Panc1 (cell line): ENCODE measurements around the gene MAP3K1. TPM values are rescaled to one million over a fixed set of nuclear protein-coding genes. Genes with fewer than 3 reads are reported as not detected.

Experiments
- ATAC-seq: fragments of 200-7000 bp; cut with Tn5 transposase; 2 replicates; pipeline ENCODE4 v1.9.1; 2020; ENCODE audit warnings: mild to moderate bottlenecking, moderate library complexity
- BruUV-seq: library from RNA; stranded (reverse); fragments of 400-500 nt; replicated peaks from 2 replicates; lab custom pipeline; 2021; lab: Mats Ljungman, UMichigan
- CTCF ChIA-PET: fragments of 300-600 bp; sonication (Branson Sonifier 250); formaldehyde crosslinking; loops from one replicate; lab custom pipeline; 2022; ENCODE audit warnings: antibody characterized with exemption; lab: Charles Lee
- POLR2A ChIA-PET: fragments of 300-600 bp; sonication (Branson Sonifier 250); formaldehyde crosslinking; loops from one replicate; lab custom pipeline; 2022; ENCODE audit warnings: antibody characterized with exemption; lab: Charles Lee
- DNase-seq: peaks from one replicate; pipeline ENCODE4 v3.0.0-alpha.2; 2010; ENCODE audit warnings: low read depth, low spot score
- H3K27ac ChIP-seq: 2 replicates; pipeline ENCODE4 v1.5.1; 2011; ENCODE audit warnings: mild to moderate bottlenecking, low read length, inconsistent platforms
- H3K27me3 ChIP-seq: fragments of 200-500 bp; sonication (Bioruptor generic); 2 replicates; pipeline ENCODE4 v1.6.0; 2014; ENCODE audit warnings: low read length, inconsistent platforms; ENCODE audit not compliant: control insufficient read depth, insufficient read depth
- H3K36me3 ChIP-seq: fragments of 200-500 bp; sonication (Bioruptor generic); 2 replicates; pipeline ENCODE4 v1.5.1; 2014; ENCODE audit warnings: inconsistent platforms, mild to moderate bottlenecking, low read length, moderate library complexity; ENCODE audit not compliant: control insufficient read depth, insufficient read depth
- H3K4me1 ChIP-seq: 2 replicates; pipeline ENCODE4 v1.5.1; 2011; ENCODE audit warnings: inconsistent platforms, mild to moderate bottlenecking, low read length, moderate library complexity; ENCODE audit not compliant: control insufficient read depth, insufficient read depth
- H3K4me3 ChIP-seq, 2 experiments: 2 replicates each; pipeline ENCODE4 v1.5.1; 2011 to 2012; ENCODE audit warnings: low read depth in 2 of 2, low read length in 2 of 2, mild to moderate bottlenecking in 2 of 2, inconsistent platforms in 1 of 2, moderate library complexity in 1 of 2
- H3K9me3 ChIP-seq: fragments of 200-500 bp; sonication (Bioruptor generic); 2 replicates; pipeline ENCODE4 v1.5.1; 2014; ENCODE audit warnings: low read depth, mild to moderate bottlenecking, inconsistent platforms, low read length, moderate library complexity; ENCODE audit not compliant: control insufficient read depth, insufficient read depth
- POLR2AphosphoS5 ChIP-seq: IDR thresholded peaks from 2 replicates; pipeline ENCODE4 v1.6.1; 2012; ENCODE audit warnings: mild to moderate bottlenecking, low read depth, low read length, moderate library complexity
- REST ChIP-seq, 2 experiments: IDR thresholded peaks; 2 replicates each; pipeline ENCODE4 v1.6.1; 2011 to 2012; ENCODE audit warnings: low read depth in 2 of 2, control low read depth in 1 of 2, low read length in 1 of 2, mild to moderate bottlenecking in 1 of 2, moderate library complexity in 1 of 2; ENCODE audit not compliant: insufficient read depth in 1 of 2
- SIN3A ChIP-seq: IDR thresholded peaks from 2 replicates; pipeline ENCODE4 v1.6.1; 2012; ENCODE audit warnings: low read depth, mild to moderate bottlenecking, low read length, moderate library complexity, borderline replicate concordance; ENCODE audit not compliant: insufficient read depth
- TCF7L2 ChIP-seq: IDR thresholded peaks from 2 replicates; pipeline ENCODE4 v1.6.1; 2011; ENCODE audit warnings: mild to moderate bottlenecking, low read depth, low read length, inconsistent platforms
- in situ Hi-C: cut with HindIII; loops from 2 replicates; pipeline ENCODE4 v1.10.0; 2016; ENCODE audit warnings: low sequenced_read_pairs, low pct_unique_long_range_greater_than_20kb
- intact Hi-C: fragments of 100-400 bp; cut with micrococcal nuclease; formaldehyde crosslinking; loops from one replicate; pipeline ENCODE4 v1.10.0; 2022; ENCODE audit not compliant: unreplicated experiment
- total RNA-seq: library from RNA; stranded (reverse); gene quantifications from one replicate; pipeline ENCODE4 v1.2.1, GENCODE V29; 2021; ENCODE audit not compliant: unreplicated experiment
- TF ChIP-seq, protein P1 (sequence below): fragments of 450-650 bp; IDR thresholded peaks from 2 replicates; pipeline ENCODE4 v1.5.1; 2017; ENCODE audit warnings: mild to moderate bottlenecking

The MAP3K1 gene
- total RNA-seq, 1 experiment from 2014 or later, result 6.2 TPM

- POLR2A ChIA-PET, result no interaction called here
- no peak for ATAC-seq
- Histone ChIP-seq H3K36me3 (no peaks in the 10 kb centered on the region), H3K27me3 (no peaks in the 10 kb centered on the region), H3K9me3 (no peaks in the 10 kb centered on the region), H3K4me3 (no peak overlapping the region), H3K4me1 (peaks cover 17% of the 10 kb centered on the region), H3K27ac (no peak overlapping the region)
- intact Hi-C loops (no loop called here), in situ Hi-C loops (no loop called here)
- no peak for TF ChIP-seq REST (IDR thresholded peaks at IDR 0.05; ENCODE audit: insufficient read depth in 1 of 2, low read depth in 2 of 2, low read length in 1 of 2)
- TF ChIP-seq, protein P1, sequence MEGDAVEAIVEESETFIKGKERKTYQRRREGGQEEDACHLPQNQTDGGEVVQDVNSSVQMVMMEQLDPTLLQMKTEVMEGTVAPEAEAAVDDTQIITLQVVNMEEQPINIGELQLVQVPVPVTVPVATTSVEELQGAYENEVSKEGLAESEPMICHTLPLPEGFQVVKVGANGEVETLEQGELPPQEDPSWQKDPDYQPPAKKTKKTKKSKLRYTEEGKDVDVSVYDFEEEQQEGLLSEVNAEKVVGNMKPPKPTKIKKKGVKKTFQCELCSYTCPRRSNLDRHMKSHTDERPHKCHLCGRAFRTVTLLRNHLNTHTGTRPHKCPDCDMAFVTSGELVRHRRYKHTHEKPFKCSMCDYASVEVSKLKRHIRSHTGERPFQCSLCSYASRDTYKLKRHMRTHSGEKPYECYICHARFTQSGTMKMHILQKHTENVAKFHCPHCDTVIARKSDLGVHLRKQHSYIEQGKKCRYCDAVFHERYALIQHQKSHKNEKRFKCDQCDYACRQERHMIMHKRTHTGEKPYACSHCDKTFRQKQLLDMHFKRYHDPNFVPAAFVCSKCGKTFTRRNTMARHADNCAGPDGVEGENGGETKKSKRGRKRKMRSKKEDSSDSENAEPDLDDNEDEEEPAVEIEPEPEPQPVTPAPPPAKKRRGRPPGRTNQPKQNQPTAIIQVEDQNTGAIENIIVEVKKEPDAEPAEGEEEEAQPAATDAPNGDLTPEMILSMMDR, result no peak
- no peak for TF ChIP-seq TCF7L2
- no peak for TF ChIP-seq SIN3A
- TF ChIP-seq POLR2AphosphoS5, result no peak
- CTCF ChIA-PET, result interaction anchor here (0.5 kb wide), 1 partner anchor 235 kb away, joined by 8 read pairs; no protein-coding TSS in a partner anchor
- no TSS peak for BruUV-seq
- no peak for DNase-seq
Observed at GRCh38 chr5:56825222-56825824, 10.0 kb downstream of the MAP3K1 start.

- DNase-seq, result no peak
- POLR2A ChIA-PET, result interaction anchor here (0.9 kb wide), 1 partner anchor 25 kb away, joined by 3 read pairs; no protein-coding TSS in a partner anchor
- peak; percentile 88 for ATAC-seq
- TF ChIP-seq, protein P1, result peak; percentile 68
- no peak for TF ChIP-seq POLR2AphosphoS5
- intact Hi-C loops (no loop called here), in situ Hi-C loops (no loop called here)
- no peaks in the 10 kb centered on the region for H3K27me3 ChIP-seq
- H3K4me1 ChIP-seq, result peaks cover 17% of the 10 kb centered on the region
- CTCF ChIA-PET, result interaction anchor here (0.7 to 1.2 kb wide), 3 partner anchors 294 to 556 kb away, joined by 3 to 4 read pairs (median 3); no protein-coding TSS in a partner anchor
- H3K9me3 ChIP-seq, result no peaks in the 10 kb centered on the region
- no peak overlapping the region for H3K4me3 ChIP-seq
- no TSS peak for BruUV-seq
- no peak overlapping the region for H3K27ac ChIP-seq
- H3K36me3 ChIP-seq, result no peaks in the 10 kb centered on the region
Observed at GRCh38 chr5:56827049-56827448, 11.7 kb downstream of the MAP3K1 start.
